ENCODE data around the gene DGCR6L. TPM values are rescaled to one million over a fixed set of nuclear protein-coding genes. Genes with fewer than 3 reads are reported as not detected.
"Not testable (repeated sequence)": the region's sequence is repeated elsewhere in the genome, so short reads cannot be mapped to it uniquely, and the experiment has no call there.

The DGCR6L gene
- total and polyA plus RNA-seq, 10 of the 15 experiments (the other 5 are each of a cell fraction or from before 2014, with no cell fraction given), result 1.6 to 62.8 (median 22.6) TPM

- POLR2A ChIA-PET; SMC1A ChIA-PET (ENCODE audit: uncharacterized antibody, unreplicated experiment); H3K9me3 ChIP-seq (replicated peaks; ENCODE audit: control insufficient read depth, insufficient read depth, low read length); DNase-seq (ENCODE audit: low read depth, low spot score); ATAC-seq; H3K79me2 ChIP-seq (ENCODE audit: control insufficient read depth, insufficient read depth, low read length); H3K36me3 ChIP-seq (ENCODE audit: control insufficient read depth in 2 of 2, insufficient read depth in 2 of 2, low read length in 1 of 2); H3K27me3 ChIP-seq (replicated peaks in 1 of 2; ENCODE audit: control insufficient read depth in 2 of 2, insufficient read depth in 2 of 2, low read length in 1 of 2); intact Hi-C loops (cut with micrococcal nuclease; ENCODE audit: unreplicated experiment); FAIRE-seq; H3K4me1 ChIP-seq (ENCODE audit: control insufficient read depth, insufficient read depth, low read length); H3K9ac ChIP-seq (ENCODE audit: control insufficient read depth, insufficient read depth, low read length); H4K20me1 ChIP-seq (ENCODE audit: control insufficient read depth, insufficient read depth); in situ Hi-C loops (cut with MboI); H3K27ac ChIP-seq (ENCODE audit: control insufficient read depth, insufficient read depth); H3K4me3 ChIP-seq; H3K4me2 ChIP-seq (ENCODE audit: control insufficient read depth, insufficient read depth); RAD21 ChIA-PET (ENCODE audit: unreplicated experiment); CTCF ChIA-PET; BruUV-seq (replicated peaks); H2AFZ ChIP-seq (ENCODE audit: control insufficient read depth, low read depth, low read length): not testable (repeated sequence)
- over 99% methylated on average over 18 of the region's 54 CpGs for whole genome bisulfite sequencing (ENCODE audit: insufficient coverage, insufficient replicate concordance, low lambda C conversion rate, missing lambda C conversion rate)
- TF ChIP-seq BCL3 (IDR thresholded peaks at IDR 0.05; ENCODE audit: borderline replicate concordance, insufficient read depth, low read depth, low read length, poor library complexity, severe bottlenecking), result peak; percentile 61
Measured at GRCh38 chr22:20361752-20362229, 41.9 kb upstream of the DGCR6L start.

- H3K27ac ChIP-seq (ENCODE audit: control insufficient read depth, insufficient read depth); ATAC-seq; SMC1A ChIA-PET (ENCODE audit: uncharacterized antibody, unreplicated experiment); H3K36me3 ChIP-seq (ENCODE audit: control insufficient read depth in 2 of 2, insufficient read depth in 2 of 2, low read length in 1 of 2); H3K4me2 ChIP-seq (ENCODE audit: control insufficient read depth, insufficient read depth); CTCF ChIA-PET; H3K27me3 ChIP-seq (replicated peaks in 1 of 2; ENCODE audit: control insufficient read depth in 2 of 2, insufficient read depth in 2 of 2, low read length in 1 of 2); in situ Hi-C loops (cut with MboI); H2AFZ ChIP-seq (ENCODE audit: control insufficient read depth, low read depth, low read length); BruUV-seq (replicated peaks); intact Hi-C loops (cut with micrococcal nuclease; ENCODE audit: unreplicated experiment); H3K4me3 ChIP-seq; DNase-seq (ENCODE audit: low read depth, low spot score); H3K4me1 ChIP-seq (ENCODE audit: control insufficient read depth, insufficient read depth, low read length); H3K9me3 ChIP-seq (replicated peaks; ENCODE audit: control insufficient read depth, insufficient read depth, low read length); RAD21 ChIA-PET (ENCODE audit: unreplicated experiment); H3K9ac ChIP-seq (ENCODE audit: control insufficient read depth, insufficient read depth, low read length); H4K20me1 ChIP-seq (ENCODE audit: control insufficient read depth, insufficient read depth); FAIRE-seq; H3K79me2 ChIP-seq (ENCODE audit: control insufficient read depth, insufficient read depth, low read length); POLR2A ChIA-PET: not testable (repeated sequence)
- WGBS (ENCODE audit: insufficient coverage, insufficient replicate concordance, low lambda C conversion rate, missing lambda C conversion rate), result 97% methylated on average over 36 of the region's 145 CpGs
- peak; percentile 12 for TF ChIP-seq BCL3 (IDR thresholded peaks at IDR 0.05; ENCODE audit: borderline replicate concordance, insufficient read depth, low read depth, low read length, poor library complexity, severe bottlenecking)
Measured at GRCh38 chr22:20360866-20361751, 41.2 kb upstream of the DGCR6L start.

GRCh38 chr22:20360261-20360660 lies 40.4 kb upstream of the DGCR6L start:
- H3K4me3 ChIP-seq; ATAC-seq; H3K27me3 ChIP-seq (replicated peaks in 1 of 2; ENCODE audit: control insufficient read depth in 2 of 2, insufficient read depth in 2 of 2, low read length in 1 of 2); H3K36me3 ChIP-seq (ENCODE audit: control insufficient read depth in 2 of 2, insufficient read depth in 2 of 2, low read length in 1 of 2); SMC1A ChIA-PET (ENCODE audit: uncharacterized antibody, unreplicated experiment); H2AFZ ChIP-seq (ENCODE audit: control insufficient read depth, low read depth, low read length); RAD21 ChIA-PET (ENCODE audit: unreplicated experiment); H3K79me2 ChIP-seq (ENCODE audit: control insufficient read depth, insufficient read depth, low read length); FAIRE-seq; H3K27ac ChIP-seq (ENCODE audit: control insufficient read depth, insufficient read depth); DNase-seq (ENCODE audit: low read depth, low spot score); H3K9me3 ChIP-seq (replicated peaks; ENCODE audit: control insufficient read depth, insufficient read depth, low read length); intact Hi-C loops (cut with micrococcal nuclease; ENCODE audit: unreplicated experiment); in situ Hi-C loops (cut with MboI); H3K4me2 ChIP-seq (ENCODE audit: control insufficient read depth, insufficient read depth); H3K4me1 ChIP-seq (ENCODE audit: control insufficient read depth, insufficient read depth, low read length); BruUV-seq (replicated peaks); POLR2A ChIA-PET; H4K20me1 ChIP-seq (ENCODE audit: control insufficient read depth, insufficient read depth); CTCF ChIA-PET; H3K9ac ChIP-seq (ENCODE audit: control insufficient read depth, insufficient read depth, low read length): not testable (repeated sequence)
- 95% methylated on average over 42 of the region's 60 CpGs for WGBS (ENCODE audit: insufficient coverage, insufficient replicate concordance, low lambda C conversion rate, missing lambda C conversion rate)

Measured in GM12878 (cell line).